OCI-LY1 (cell line): ENCODE results near the gene STBD1.

ENCODE experiments used
- H2AFZ ChIP-seq: fragments of 200-600 bp; sonication (generic), shearing (Covaris generic); 2 replicates; pipeline ENCODE4 v1.6.0; 2014; ENCODE audit warnings: antibody characterized with exemption, mild to moderate bottlenecking, low read length
- H3F3A ChIP-seq: fragments of 200-600 bp; sonication (generic), shearing (Covaris generic); 2 replicates; pipeline ENCODE4 v1.6.0; 2014; ENCODE audit warnings: mild to moderate bottlenecking, antibody characterized with exemption, low read length, moderate library complexity; ENCODE audit not compliant: insufficient read depth
- H3K27ac ChIP-seq: fragments of 200-600 bp; sonication (generic); 2 replicates; pipeline ENCODE4 v1.5.1; 2014; ENCODE audit warnings: low read length, mixed run types, mild to moderate bottlenecking, low read depth; ENCODE audit not compliant: poor library complexity, severe bottlenecking
- H3K27me3 ChIP-seq: fragments of 200-600 bp; sonication (generic); 2 replicates; pipeline ENCODE4 v1.6.0; 2014; ENCODE audit warnings: antibody characterized with exemption, mild to moderate bottlenecking, low read length, moderate library complexity; ENCODE audit not compliant: insufficient read depth
- H3K36me3 ChIP-seq: fragments of 200-600 bp; sonication (generic); 2 replicates; pipeline ENCODE4 v1.6.1; 2014; ENCODE audit warnings: mild to moderate bottlenecking, antibody characterized with exemption, low read length, moderate library complexity, mixed read lengths; ENCODE audit not compliant: insufficient read depth
- H3K4me1 ChIP-seq: fragments of 200-600 bp; sonication (generic); 2 replicates; pipeline ENCODE4 v1.5.1; 2014; ENCODE audit warnings: mild to moderate bottlenecking, low read length, moderate library complexity; ENCODE audit not compliant: insufficient read depth, severe bottlenecking
- H3K4me2 ChIP-seq: fragments of 200-600 bp; sonication (generic), shearing (Covaris generic); 2 replicates; pipeline ENCODE4 v1.6.1; 2014; ENCODE audit warnings: low read length
- H3K4me3 ChIP-seq: fragments of 200-600 bp; sonication (generic); 2 replicates; pipeline ENCODE4 v1.5.1; 2014; ENCODE audit warnings: low read length, low read depth, mild to moderate bottlenecking, mixed read lengths; ENCODE audit not compliant: poor library complexity, severe bottlenecking
- H3K79me2 ChIP-seq: fragments of 200-600 bp; shearing (Covaris generic); 2 replicates; pipeline ENCODE4 v1.6.1; 2016; ENCODE audit warnings: mixed run types, low read length, mixed read lengths; ENCODE audit not compliant: insufficient read depth
- H3K9ac ChIP-seq: fragments of 200-600 bp; sonication (generic), shearing (Covaris generic); 2 replicates; pipeline ENCODE4 v1.6.1; 2014; ENCODE audit warnings: mild to moderate bottlenecking, low read length, mixed read lengths
- H3K9me2 ChIP-seq: fragments of 200-600 bp; sonication (generic), shearing (Covaris generic); 2 replicates; pipeline ENCODE4 v1.6.1; 2014; ENCODE audit warnings: low read depth, mild to moderate bottlenecking, low read length, mixed read lengths
- H3K9me3 ChIP-seq: fragments of 200-600 bp; shearing (Covaris generic); 2 replicates; pipeline ENCODE4 v1.6.1; 2014; ENCODE audit warnings: low read length, mixed read lengths
- H4K20me1 ChIP-seq: fragments of 200-600 bp; sonication (generic), shearing (Covaris generic); 2 replicates; pipeline ENCODE4 v1.6.0; 2016; ENCODE audit warnings: mild to moderate bottlenecking, low read length; ENCODE audit not compliant: insufficient read depth
- EZH2 ChIP-seq: fragments of 200-600 bp; sonication (generic), shearing (Covaris generic); IDR thresholded peaks from 2 replicates; pipeline ENCODE4 v1.8.0; 2017; ENCODE audit warnings: borderline replicate concordance, mixed run types, mild to moderate bottlenecking, antibody characterized with exemption, low read length, moderate library complexity, mixed read lengths
- TF ChIP-seq, protein P1 (sequence below): fragments of 200-600 bp; sonication (generic), shearing (Covaris generic); IDR thresholded peaks from 2 replicates; pipeline ENCODE4 v1.5.1; 2017; ENCODE audit warnings: mild to moderate bottlenecking, antibody characterized with exemption, low read length, moderate library complexity, mixed read lengths

The STBD1 gene

DNA sequence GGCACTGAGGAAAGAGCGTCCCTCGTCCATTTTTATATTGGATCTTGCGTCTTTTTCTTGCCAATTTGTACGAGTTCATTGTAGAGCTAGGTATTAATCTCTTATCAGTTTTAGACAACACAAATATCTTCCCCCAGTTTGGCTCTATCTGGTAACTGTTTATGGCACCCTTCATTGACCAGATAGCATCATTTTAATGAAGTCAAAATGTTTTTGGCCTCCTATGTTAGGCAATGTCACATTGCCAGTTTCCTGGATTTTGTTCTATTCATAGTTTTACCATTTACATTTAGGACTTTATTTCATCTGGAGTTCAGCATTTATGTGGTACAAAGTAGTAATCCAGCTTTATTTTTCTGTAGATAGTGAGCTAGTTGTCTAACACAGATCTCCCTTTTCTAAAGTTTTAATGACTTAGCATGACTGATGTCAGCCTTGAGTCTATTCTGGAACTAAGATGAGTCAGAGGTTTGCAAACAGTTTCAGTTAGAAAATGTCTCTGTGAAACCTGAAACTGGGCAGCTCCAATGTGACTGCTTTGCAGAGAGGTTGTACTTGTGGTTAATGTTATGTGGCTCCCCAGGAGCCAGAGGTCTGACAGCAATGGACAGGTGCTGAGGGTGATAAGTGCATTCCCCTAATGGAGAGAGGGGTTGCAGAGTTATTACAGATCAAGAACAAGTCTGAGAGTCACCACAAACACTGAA, 5.3 kb upstream of the STBD1 start:
- H3F3A ChIP-seq, result no peaks in the 10 kb centered on the region
- H3K27me3 ChIP-seq, result no peaks in the 10 kb centered on the region
- TF ChIP-seq, protein P1, sequence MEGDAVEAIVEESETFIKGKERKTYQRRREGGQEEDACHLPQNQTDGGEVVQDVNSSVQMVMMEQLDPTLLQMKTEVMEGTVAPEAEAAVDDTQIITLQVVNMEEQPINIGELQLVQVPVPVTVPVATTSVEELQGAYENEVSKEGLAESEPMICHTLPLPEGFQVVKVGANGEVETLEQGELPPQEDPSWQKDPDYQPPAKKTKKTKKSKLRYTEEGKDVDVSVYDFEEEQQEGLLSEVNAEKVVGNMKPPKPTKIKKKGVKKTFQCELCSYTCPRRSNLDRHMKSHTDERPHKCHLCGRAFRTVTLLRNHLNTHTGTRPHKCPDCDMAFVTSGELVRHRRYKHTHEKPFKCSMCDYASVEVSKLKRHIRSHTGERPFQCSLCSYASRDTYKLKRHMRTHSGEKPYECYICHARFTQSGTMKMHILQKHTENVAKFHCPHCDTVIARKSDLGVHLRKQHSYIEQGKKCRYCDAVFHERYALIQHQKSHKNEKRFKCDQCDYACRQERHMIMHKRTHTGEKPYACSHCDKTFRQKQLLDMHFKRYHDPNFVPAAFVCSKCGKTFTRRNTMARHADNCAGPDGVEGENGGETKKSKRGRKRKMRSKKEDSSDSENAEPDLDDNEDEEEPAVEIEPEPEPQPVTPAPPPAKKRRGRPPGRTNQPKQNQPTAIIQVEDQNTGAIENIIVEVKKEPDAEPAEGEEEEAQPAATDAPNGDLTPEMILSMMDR, result no peak
- TF ChIP-seq EZH2, result no peak
- H2AFZ ChIP-seq, result no peak overlapping the region
- H3K27ac ChIP-seq, result no peak overlapping the region
- H3K79me2 ChIP-seq, result no peaks in the 10 kb centered on the region
- no peaks in the 10 kb centered on the region for H3K36me3 ChIP-seq
- H4K20me1 ChIP-seq, result no peaks in the 10 kb centered on the region
- no peak overlapping the region for H3K4me2 ChIP-seq
- H3K9ac ChIP-seq, result no peak overlapping the region
- no peaks in the 10 kb centered on the region for H3K4me1 ChIP-seq
- H3K9me3 ChIP-seq, result no peaks in the 10 kb centered on the region
- no peak overlapping the region for H3K4me3 ChIP-seq
- H3K9me2 ChIP-seq, result no peaks in the 10 kb centered on the region

DNA sequence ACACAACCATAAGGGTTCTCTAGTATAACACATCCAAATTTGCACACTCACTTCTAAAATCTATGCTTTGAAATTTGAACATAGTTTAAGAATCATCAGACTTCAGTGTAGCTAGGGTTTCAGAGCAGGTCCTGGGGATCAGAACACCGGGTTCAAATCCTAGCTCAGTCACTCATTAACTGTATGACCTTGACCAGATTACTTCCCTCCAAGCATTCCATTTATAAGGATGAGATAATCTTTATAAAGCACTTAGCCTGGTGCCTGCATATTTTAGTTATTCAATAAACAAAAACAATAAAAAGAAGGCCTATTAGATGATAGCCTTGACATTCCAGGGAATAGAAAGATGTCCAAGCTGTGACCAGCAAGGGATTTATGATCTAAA, 4.8 kb upstream of the STBD1 start:
- H3K4me1 ChIP-seq, result no peaks in the 10 kb centered on the region
- H3K9ac ChIP-seq, result no peak overlapping the region
- H3K79me2 ChIP-seq, result no peaks in the 10 kb centered on the region
- H2AFZ ChIP-seq, result no peak overlapping the region
- H4K20me1 ChIP-seq, result no peaks in the 10 kb centered on the region
- TF ChIP-seq, protein P1, result no peak
- TF ChIP-seq EZH2, result no peak
- no peak overlapping the region for H3K27ac ChIP-seq
- no peaks in the 10 kb centered on the region for H3K9me3 ChIP-seq
- no peak overlapping the region for H3K4me3 ChIP-seq
- no peak overlapping the region for H3K4me2 ChIP-seq
- H3K36me3 ChIP-seq, result no peaks in the 10 kb centered on the region
- no peaks in the 10 kb centered on the region for H3K9me2 ChIP-seq
- no peaks in the 10 kb centered on the region for H3F3A ChIP-seq
- no peaks in the 10 kb centered on the region for H3K27me3 ChIP-seq

DNA sequence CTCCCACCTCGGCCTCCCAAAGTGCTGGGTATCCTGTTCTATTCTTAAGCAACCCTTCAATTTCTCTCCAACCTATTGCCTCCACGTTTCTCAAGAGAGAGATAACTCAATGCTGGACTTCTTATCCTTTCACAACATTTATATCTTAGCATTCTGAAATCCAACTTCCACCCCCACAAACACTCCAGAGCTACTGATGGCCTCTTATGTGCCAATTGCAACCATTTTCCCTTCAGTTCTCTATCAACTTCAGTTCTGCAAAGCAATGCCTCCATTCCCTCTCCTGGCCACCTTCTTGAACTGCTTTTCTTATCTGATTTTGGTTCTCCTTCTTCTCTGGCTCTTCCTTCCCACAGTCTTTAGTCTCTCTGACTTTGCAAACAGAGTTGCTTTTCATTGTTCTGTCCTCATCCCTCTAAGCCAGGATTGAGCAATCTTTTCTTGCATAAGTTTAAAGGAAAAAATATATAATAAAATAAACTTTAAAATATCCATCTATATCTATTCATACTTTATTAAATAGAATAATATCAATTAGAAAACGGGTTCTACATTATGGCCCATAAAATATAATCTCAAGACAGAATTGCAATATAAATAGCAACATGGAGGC, 3.6 kb upstream of the STBD1 start:
- H3K9ac ChIP-seq, result no peak overlapping the region
- H4K20me1 ChIP-seq, result no peaks in the 10 kb centered on the region
- no peaks in the 10 kb centered on the region for H3K36me3 ChIP-seq
- no peaks in the 10 kb centered on the region for H3K79me2 ChIP-seq
- H3K4me2 ChIP-seq, result no peak overlapping the region
- H3K4me1 ChIP-seq, result no peaks in the 10 kb centered on the region
- no peaks in the 10 kb centered on the region for H3K9me2 ChIP-seq
- no peaks in the 10 kb centered on the region for H3F3A ChIP-seq
- TF ChIP-seq EZH2, result no peak
- TF ChIP-seq, protein P1, result no peak
- H3K27ac ChIP-seq, result no peak overlapping the region
- H3K4me3 ChIP-seq, result no peak overlapping the region
- no peak overlapping the region for H2AFZ ChIP-seq
- no peaks in the 10 kb centered on the region for H3K27me3 ChIP-seq
- no peaks in the 10 kb centered on the region for H3K9me3 ChIP-seq
